Keratinocyte (primary cell): ENCODE data around the gene SLC25A14. TPM values are rescaled to one million over a fixed set of nuclear protein-coding genes. Genes with fewer than 3 reads are reported as not detected.

Experiments used
- DNase-seq: peaks from one replicate; pipeline ENCODE4 v3.0.0-alpha.2; 2011; ENCODE audit warnings: low read depth, missing footprints, low spot score
- FAIRE-seq: peaks from 2 replicates; lab custom pipeline; 2011; peaks lifted over from hg19 to GRCh38; lab: Jason Lieb, UNC
- H2AFZ ChIP-seq: 2 replicates; pipeline ENCODE4 v1.6.0; 2012; ENCODE audit warnings: low read length, control low read depth, inconsistent platforms; ENCODE audit not compliant: control insufficient read depth
- H3K27ac ChIP-seq: 2 replicates; pipeline ENCODE4 v1.5.1; 2011; ENCODE audit warnings: low read length; ENCODE audit not compliant: control insufficient read depth, insufficient read depth
- H3K27me3 ChIP-seq: 3 replicates; pipeline ENCODE4 v1.6.0; 2011; ENCODE audit warnings: low read length; ENCODE audit not compliant: control insufficient read depth, insufficient read depth; ENCODE audit errors: extremely low read depth
- H3K36me3 ChIP-seq, 2 experiments: 2 replicates in 1 of 2; 3 replicates in 1 of 2; pipeline ENCODE4 v1.5.1; 2011; ENCODE audit warnings: low read length in 2 of 2, mild to moderate bottlenecking in 1 of 2; ENCODE audit not compliant: control insufficient read depth in 2 of 2, insufficient read depth in 2 of 2; ENCODE audit errors: extremely low read depth in 1 of 2
- H3K4me1 ChIP-seq: 3 replicates; pipeline ENCODE4 v1.5.1; 2011; ENCODE audit warnings: low read length; ENCODE audit not compliant: control insufficient read depth, insufficient read depth; ENCODE audit errors: extremely low read depth
- H3K4me2 ChIP-seq: 3 replicates; pipeline ENCODE4 v1.6.0; 2011; ENCODE audit warnings: low read depth, low read length; ENCODE audit not compliant: control insufficient read depth, insufficient read depth; ENCODE audit errors: extremely low read depth
- H3K4me3 ChIP-seq, 3 experiments: fragments of 200-600 bp in 1 of 3; sonication (generic) in 1 of 3; 2 replicates in 2 of 3; 3 replicates in 1 of 3; pipeline ENCODE4 v1.5.1; 2011 to 2016; ENCODE audit warnings: low read length in 3 of 3, mild to moderate bottlenecking in 3 of 3, control low read depth in 2 of 3, inconsistent platforms in 1 of 3, low read depth in 1 of 3, mixed read lengths in 1 of 3, mixed run types in 1 of 3, moderate library complexity in 1 of 3; ENCODE audit not compliant: control insufficient read depth in 2 of 3, insufficient read depth in 2 of 3; ENCODE audit errors: extremely low read depth in 1 of 3
- H3K79me2 ChIP-seq: 2 replicates; pipeline ENCODE4 v1.6.0; 2012; ENCODE audit warnings: low read length; ENCODE audit not compliant: control insufficient read depth, insufficient read depth
- H3K9ac ChIP-seq: 3 replicates; pipeline ENCODE4 v1.6.0; 2011; ENCODE audit warnings: low read length; ENCODE audit not compliant: control insufficient read depth, insufficient read depth; ENCODE audit errors: extremely low read depth
- H3K9me1 ChIP-seq: 3 replicates; pipeline ENCODE4 v1.6.0; 2011; ENCODE audit warnings: low read length; ENCODE audit not compliant: control insufficient read depth, insufficient read depth; ENCODE audit errors: extremely low read depth
- H3K9me3 ChIP-seq: 2 replicates; pipeline ENCODE4 v1.5.1; 2012; ENCODE audit warnings: low read depth, low read length; ENCODE audit not compliant: control insufficient read depth
- H4K20me1 ChIP-seq: 3 replicates; pipeline ENCODE4 v1.6.0; 2011; ENCODE audit warnings: low read length; ENCODE audit not compliant: control insufficient read depth, insufficient read depth; ENCODE audit errors: extremely low read depth
- CTCF ChIP-seq, 3 experiments: IDR thresholded peaks in 1 of 3; conservative IDR thresholded peaks in 1 of 3; optimal IDR thresholded peaks in 1 of 3; 2 replicates in 2 of 3; 3 replicates in 1 of 3; pipeline versions ENCODE3 to v1.5.1; 2011; ENCODE audit warnings: low read length in 3 of 3, mild to moderate bottlenecking in 3 of 3, moderate library complexity in 2 of 3, control low read depth in 1 of 3, inconsistent platforms in 1 of 3; ENCODE audit not compliant: insufficient read depth in 2 of 3; ENCODE audit errors: extremely low read depth in 1 of 3
- EZH2 ChIP-seq: IDR thresholded peaks from one replicate; pipeline ENCODE4 v1.6.1; 2012; ENCODE audit warnings: inconsistent platforms, mild to moderate bottlenecking, low read length, moderate library complexity
- dilution Hi-C: fragments of 300-500 bp; cut with MboI; formaldehyde crosslinking; loops from one replicate; pipeline ENCODE4 v1.7.0; 2020; ENCODE audit warnings: low sequenced_read_pairs; ENCODE audit not compliant: extremely low pct_ligation_motif_present
- polyA plus RNA-seq, 5 experiments: library from polyadenylated mRNA; depleted of rRNA in 3 of 5; stranded (reverse) in 3 of 5; stranded (forward) in 1 of 5; unstranded in 1 of 5; fragments of >200 nt; gene quantifications; 1 replicate in 1 of 5; 2 replicates in 3 of 5; 3 replicates in 1 of 5; pipeline versions ENCODE4 v1.2.1 to v1.2.3, GENCODE V29; 2011 to 2012; ENCODE audit warnings: missing spikeins in 2 of 5, low read depth in 1 of 5, low replicate concordance in 1 of 5

The SLC25A14 gene
- polyA plus RNA-seq, 1 donor (not counting 4 experiments of a cell fraction or from before 2014, with no cell fraction given): 19.4 TPM

- Histone ChIP-seq H3K79me2 (no peaks in the 10 kb centered on the region), H3K9ac (no peak overlapping the region), H3K4me1 (no peaks in the 10 kb centered on the region), H3K4me2 (no peak overlapping the region), H3K9me1 (no peaks in the 10 kb centered on the region), H4K20me1 (no peaks in the 10 kb centered on the region), H3K36me3 (no peaks in the 10 kb centered on the region), H3K27ac (no peak overlapping the region), H2AFZ (no peak overlapping the region), H3K4me3 (no peak overlapping the region), H3K9me3 (no peaks in the 10 kb centered on the region), H3K27me3 (no peaks in the 10 kb centered on the region)
- no peak for FAIRE-seq
- TF ChIP-seq EZH2 (no peak), CTCF (optimal IDR thresholded peaks at IDR 0.05 in 1 of 3, IDR thresholded peaks at IDR 0.05 in 1 of 3, conservative IDR thresholded peaks at IDR 0.05 in 1 of 3; ENCODE audit: extremely low read depth in 1 of 3, insufficient read depth in 2 of 3, low read length in 3 of 3) (no peak)
- dilution Hi-C loops: no loop called here
- DNase-seq: no peak
Observed at GRCh38 chrX:130321550-130321949, 18.2 kb upstream of the SLC25A14 start.

- peak; percentile 53 for FAIRE-seq
- H3K4me1 ChIP-seq: no peaks in the 10 kb centered on the region
- DNase-seq: peak; percentile 35
- no peaks in the 10 kb centered on the region for H3K36me3 ChIP-seq
- TF ChIP-seq CTCF (optimal IDR thresholded peaks at IDR 0.05 in 1 of 3, IDR thresholded peaks at IDR 0.05 in 1 of 3, conservative IDR thresholded peaks at IDR 0.05 in 1 of 3; ENCODE audit: extremely low read depth in 1 of 3, insufficient read depth in 2 of 3, low read length in 3 of 3) (no peak), EZH2 (no peak)
- H3K9me1 ChIP-seq: no peaks in the 10 kb centered on the region
- H3K9me3 ChIP-seq: no peaks in the 10 kb centered on the region
- no peak overlapping the region for H2AFZ ChIP-seq
- no peaks in the 10 kb centered on the region for H3K79me2 ChIP-seq
- H3K4me2 ChIP-seq: no peak overlapping the region
- dilution Hi-C loops: no loop called here
- H3K9ac ChIP-seq: no peak overlapping the region
- no peak overlapping the region for H3K4me3 ChIP-seq
- H3K27me3 ChIP-seq: no peaks in the 10 kb centered on the region
- H3K27ac ChIP-seq: no peak overlapping the region
- H4K20me1 ChIP-seq: no peaks in the 10 kb centered on the region
Observed at GRCh38 chrX:130330146-130330545, 9.6 kb upstream of the SLC25A14 start.
